Epithelial cell of esophagus (primary cell): ENCODE measurements around the gene SUFU.

ENCODE experiments used
- DNase-seq: peaks from one replicate; pipeline ENCODE4 v3.0.0; 2010; ENCODE audit warnings: low read depth
- H3K4me3 ChIP-seq: 2 replicates; pipeline ENCODE4 v1.5.1; 2011; ENCODE audit warnings: mild to moderate bottlenecking, low read length, control low read depth
- TF ChIP-seq, protein P1 (sequence below): IDR thresholded peaks from 2 replicates; pipeline ENCODE4 v1.5.1; 2011; ENCODE audit warnings: low read depth, mild to moderate bottlenecking, low read length, control low read depth, inconsistent platforms; ENCODE audit not compliant: insufficient read depth; ENCODE audit errors: missing control alignments

Gene SUFU

DNA sequence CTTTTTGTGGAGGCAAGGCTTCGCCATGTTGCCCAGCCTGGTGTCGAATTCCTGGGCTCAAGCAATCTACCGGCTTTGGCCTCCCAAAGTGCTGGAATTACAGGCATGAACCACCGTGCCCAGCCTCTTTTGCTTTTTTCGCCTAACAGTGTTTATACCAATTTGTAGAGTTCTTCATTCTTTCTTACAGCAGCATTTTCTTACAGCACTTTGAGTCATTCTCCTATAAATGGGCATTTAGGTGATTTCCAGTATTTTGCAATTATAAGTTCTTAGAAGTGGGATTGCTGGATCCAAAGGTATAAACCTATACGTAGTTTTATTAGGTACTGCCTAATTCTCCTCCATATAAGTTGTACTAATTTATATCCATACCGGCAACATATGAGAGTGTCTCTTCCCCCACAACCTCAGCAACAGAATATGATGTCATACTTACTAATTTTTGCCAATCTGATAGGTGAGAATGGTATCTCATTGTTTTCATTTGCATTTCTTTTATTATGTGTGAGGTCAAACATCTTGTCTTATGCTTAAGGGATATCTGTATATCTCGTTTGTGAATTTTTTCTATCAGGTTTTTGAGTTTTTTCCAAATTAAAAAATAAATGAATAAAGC is 39.1 kb downstream of the SUFU start:
- TF ChIP-seq, protein P1, sequence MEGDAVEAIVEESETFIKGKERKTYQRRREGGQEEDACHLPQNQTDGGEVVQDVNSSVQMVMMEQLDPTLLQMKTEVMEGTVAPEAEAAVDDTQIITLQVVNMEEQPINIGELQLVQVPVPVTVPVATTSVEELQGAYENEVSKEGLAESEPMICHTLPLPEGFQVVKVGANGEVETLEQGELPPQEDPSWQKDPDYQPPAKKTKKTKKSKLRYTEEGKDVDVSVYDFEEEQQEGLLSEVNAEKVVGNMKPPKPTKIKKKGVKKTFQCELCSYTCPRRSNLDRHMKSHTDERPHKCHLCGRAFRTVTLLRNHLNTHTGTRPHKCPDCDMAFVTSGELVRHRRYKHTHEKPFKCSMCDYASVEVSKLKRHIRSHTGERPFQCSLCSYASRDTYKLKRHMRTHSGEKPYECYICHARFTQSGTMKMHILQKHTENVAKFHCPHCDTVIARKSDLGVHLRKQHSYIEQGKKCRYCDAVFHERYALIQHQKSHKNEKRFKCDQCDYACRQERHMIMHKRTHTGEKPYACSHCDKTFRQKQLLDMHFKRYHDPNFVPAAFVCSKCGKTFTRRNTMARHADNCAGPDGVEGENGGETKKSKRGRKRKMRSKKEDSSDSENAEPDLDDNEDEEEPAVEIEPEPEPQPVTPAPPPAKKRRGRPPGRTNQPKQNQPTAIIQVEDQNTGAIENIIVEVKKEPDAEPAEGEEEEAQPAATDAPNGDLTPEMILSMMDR: no peak
- peak; percentile 40 for DNase-seq
- H3K4me3 ChIP-seq: no peak overlapping the region

DNA sequence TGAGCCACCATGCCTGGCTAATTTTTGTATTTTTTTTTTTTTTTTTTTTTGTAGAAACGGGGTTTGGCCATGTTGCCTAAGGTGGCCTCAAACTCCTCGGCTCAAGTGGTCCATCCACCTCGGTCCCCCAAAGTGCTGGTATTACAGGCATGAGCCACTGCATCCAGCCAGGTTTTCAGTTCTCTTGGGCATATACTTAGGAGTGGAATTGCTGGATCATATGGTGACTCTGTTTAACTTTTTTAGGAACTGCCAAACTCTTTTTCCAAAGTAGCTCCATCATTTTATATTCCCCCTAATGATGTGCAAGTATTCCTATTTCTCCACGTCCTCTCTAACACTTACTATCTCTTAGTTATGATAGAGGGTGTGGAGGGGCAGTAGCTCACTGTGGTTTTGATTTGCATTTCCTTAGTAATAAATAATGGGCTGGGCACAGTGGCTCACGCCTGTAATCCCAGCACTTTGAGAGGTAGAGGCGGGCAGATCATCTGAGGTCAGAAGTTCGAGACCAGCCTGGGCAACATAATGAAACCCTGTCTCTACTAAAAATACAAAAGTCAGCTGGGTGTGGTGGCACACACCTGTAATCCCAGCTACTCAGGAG is 41.6 kb downstream of the SUFU start:
- no peak overlapping the region for H3K4me3 ChIP-seq
- DNase-seq: no peak
- TF ChIP-seq, protein P1: no peak

DNA sequence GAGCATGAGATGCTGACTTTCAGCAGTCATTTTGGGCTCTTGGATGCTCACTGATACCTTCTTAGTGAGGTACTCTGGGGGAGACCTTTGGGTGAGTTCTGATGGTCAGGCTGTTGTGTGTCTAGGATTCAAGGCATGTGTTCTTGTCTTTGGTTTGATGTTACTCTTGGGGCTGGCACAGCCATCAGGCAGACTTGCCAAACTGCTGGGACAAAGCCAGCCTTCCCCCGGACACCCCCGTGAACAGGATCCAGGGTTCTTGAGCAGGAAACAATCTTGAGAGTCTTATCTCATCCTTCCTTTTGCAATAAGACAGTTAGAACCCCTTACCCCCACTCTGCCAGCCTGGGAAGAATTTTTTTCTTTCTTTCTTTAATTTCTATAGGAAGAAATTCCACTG is 42.2 kb downstream of the SUFU start:
- H3K4me3 ChIP-seq: no peak overlapping the region
- TF ChIP-seq, protein P1: no peak
- no peak for DNase-seq

DNA sequence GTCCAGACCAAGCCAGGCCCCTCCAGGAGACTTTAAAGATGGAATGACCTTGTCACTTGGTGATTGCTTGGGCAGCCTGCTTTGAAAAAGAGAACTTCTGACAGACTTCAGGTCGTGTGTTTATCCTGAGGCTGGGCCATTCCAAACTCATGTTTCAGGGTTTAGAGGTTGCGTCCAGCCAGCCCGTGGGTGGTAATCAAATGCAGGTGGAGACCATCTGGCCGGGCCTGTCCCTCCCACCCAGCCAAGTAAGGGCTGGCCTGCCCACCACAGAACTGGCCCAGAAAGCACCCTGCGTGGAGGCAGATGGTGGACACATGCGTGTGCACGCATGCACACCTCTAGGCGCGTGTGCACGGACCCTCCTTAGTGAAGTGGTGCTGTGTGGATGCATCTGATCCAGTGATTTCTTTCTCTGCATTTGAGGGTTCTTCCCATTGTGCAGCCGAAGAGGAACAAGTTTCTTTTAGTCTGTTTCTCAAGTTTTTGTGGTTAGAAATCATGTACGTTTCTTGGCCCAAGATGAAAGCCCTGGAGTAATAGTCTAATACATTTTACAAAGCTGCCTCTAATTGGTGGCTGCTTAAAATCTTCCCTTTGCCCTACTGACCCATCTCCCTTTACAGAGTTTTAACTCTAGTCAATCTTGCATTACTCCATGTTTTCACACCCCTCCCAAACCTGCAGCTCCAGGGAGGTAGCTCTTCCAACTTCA is 43.0 kb downstream of the SUFU start:
- TF ChIP-seq, protein P1: no peak
- DNase-seq: no peak
- H3K4me3 ChIP-seq: no peak overlapping the region

DNA sequence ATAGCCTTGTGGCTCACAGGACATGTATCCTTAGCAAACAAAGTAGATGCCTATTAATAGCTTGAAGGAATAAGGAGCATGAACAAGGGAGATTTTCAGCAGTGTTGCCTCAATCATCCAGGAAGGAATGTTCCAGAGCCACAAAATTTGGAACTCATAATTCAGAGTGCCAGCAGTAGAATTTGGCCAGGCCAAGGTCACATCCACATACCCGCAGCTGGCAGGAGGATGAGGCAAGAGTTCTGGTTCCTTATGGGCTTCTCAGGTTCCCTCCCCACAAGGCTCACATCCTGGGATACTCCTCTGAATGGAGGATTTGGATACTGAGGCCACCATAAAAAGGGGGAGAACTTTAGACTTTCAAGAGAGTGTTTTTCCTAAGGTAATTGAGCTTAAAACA is 45.8 kb downstream of the SUFU start:
- no peak overlapping the region for H3K4me3 ChIP-seq
- TF ChIP-seq, protein P1: no peak
- no peak for DNase-seq

DNA sequence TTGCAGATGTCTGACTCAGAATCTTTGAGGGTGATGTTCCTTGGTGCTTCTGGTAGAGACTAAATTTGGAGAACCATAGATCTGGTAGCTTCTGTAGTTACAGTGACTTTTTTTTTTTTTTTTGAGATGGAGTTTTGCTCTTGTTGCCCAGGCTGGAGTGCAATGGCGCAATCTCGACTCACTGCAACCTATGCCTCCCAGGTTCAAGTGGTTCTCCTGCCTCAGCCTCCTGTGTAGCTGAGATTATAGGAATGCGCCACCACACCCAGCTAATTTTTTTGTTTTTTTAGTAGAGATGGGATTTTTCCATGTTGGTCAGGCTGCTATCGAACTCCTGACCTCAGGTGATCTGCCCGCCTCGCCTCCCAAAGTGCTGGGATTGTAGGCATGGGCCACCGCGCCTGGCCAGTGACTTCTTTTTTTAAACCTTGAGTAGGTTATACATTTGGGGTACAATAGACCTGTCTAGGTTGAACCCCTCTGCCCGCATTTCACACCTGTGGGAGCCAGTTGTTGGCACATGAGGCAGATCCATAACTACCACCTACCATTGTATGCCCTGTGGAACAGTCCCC is 47.0 kb downstream of the SUFU start:
- no peak overlapping the region for H3K4me3 ChIP-seq
- TF ChIP-seq, protein P1: no peak
- no peak for DNase-seq
